Measurements from ENCODE around the gene ZBTB24. TPM values are rescaled to one million over a fixed set of nuclear protein-coding genes. Genes with fewer than 3 reads are reported as not detected.

Gene ZBTB24
- total RNA-seq, 1 donor from 2014 or later: 6.4 TPM

- Mint-ChIP-seq H3K36me3 (ENCODE audit: unreplicated experiment) (no peaks in the 10 kb centered on the region), H3K4me3 (ENCODE audit: unreplicated experiment) (no peak overlapping the region), H3K9me3 (ENCODE audit: unreplicated experiment) (peaks cover 13% of the 10 kb centered on the region), H3K27ac (ENCODE audit: unreplicated experiment) (no peak overlapping the region), H3K27me3 (ENCODE audit: unreplicated experiment) (peaks cover 11% of the 10 kb centered on the region), H3K4me1 (ENCODE audit: low read depth, unreplicated experiment) (peaks cover 5% of the 10 kb centered on the region)
- no peak for TF ChIP-seq CTCF (IDR thresholded peaks at IDR 0.05; ENCODE audit: partially characterized antibody, unreplicated experiment)
- DNase-seq: no peak
Measured at GRCh38 chr6:109458774-109459531, 24.1 kb downstream of the ZBTB24 start.

GRCh38 chr6:109457562-109457996, 25.4 kb downstream of the ZBTB24 start:
- Mint-ChIP-seq H3K27me3 (ENCODE audit: unreplicated experiment) (peaks cover 13% of the 10 kb centered on the region), H3K4me1 (ENCODE audit: low read depth, unreplicated experiment) (peaks cover 13% of the 10 kb centered on the region), H3K9me3 (ENCODE audit: unreplicated experiment) (peaks cover 20% of the 10 kb centered on the region), H3K27ac (ENCODE audit: unreplicated experiment) (no peak overlapping the region), H3K4me3 (ENCODE audit: unreplicated experiment) (peak overlapping the region; percentile 92), H3K36me3 (ENCODE audit: unreplicated experiment) (no peaks in the 10 kb centered on the region)
- no peak for TF ChIP-seq CTCF (IDR thresholded peaks at IDR 0.05; ENCODE audit: partially characterized antibody, unreplicated experiment)
- no peak for DNase-seq

- Mint-ChIP-seq H3K4me3 (ENCODE audit: unreplicated experiment) (peak overlapping the region; percentile 92), H3K36me3 (ENCODE audit: unreplicated experiment) (no peaks in the 10 kb centered on the region), H3K4me1 (ENCODE audit: low read depth, unreplicated experiment) (peaks cover 20% of the 10 kb centered on the region), H3K27me3 (ENCODE audit: unreplicated experiment) (peaks cover 14% of the 10 kb centered on the region), H3K9me3 (ENCODE audit: unreplicated experiment) (peaks cover 20% of the 10 kb centered on the region), H3K27ac (ENCODE audit: unreplicated experiment) (peak overlapping the region; percentile 41)
- TF ChIP-seq CTCF (IDR thresholded peaks at IDR 0.05; ENCODE audit: partially characterized antibody, unreplicated experiment): no peak
- no peak for DNase-seq
Measured at GRCh38 chr6:109456710-109457561, 26.1 kb downstream of the ZBTB24 start.

GRCh38 chr6:109456111-109456583, 26.9 kb downstream of the ZBTB24 start:
- H3K27me3 Mint-ChIP-seq (ENCODE audit: unreplicated experiment): peaks cover 15% of the 10 kb centered on the region

More at GRCh38 chr6:109456111-109456583, 26.9 kb downstream of the ZBTB24 start:
- H3K36me3 Mint-ChIP-seq (ENCODE audit: unreplicated experiment): no peaks in the 10 kb centered on the region
- TF ChIP-seq CTCF (IDR thresholded peaks at IDR 0.05; ENCODE audit: partially characterized antibody, unreplicated experiment): no peak
- peak overlapping the region; percentile 92 for H3K4me3 Mint-ChIP-seq (ENCODE audit: unreplicated experiment)
- peaks cover 23% of the 10 kb centered on the region for H3K4me1 Mint-ChIP-seq (ENCODE audit: low read depth, unreplicated experiment)
- no peak for DNase-seq
- H3K27ac Mint-ChIP-seq (ENCODE audit: unreplicated experiment): peak overlapping the region; percentile 41
- H3K9me3 Mint-ChIP-seq (ENCODE audit: unreplicated experiment): peaks cover 20% of the 10 kb centered on the region
